ENCODE results near the gene PGPEP1.

Gene PGPEP1

DNA sequence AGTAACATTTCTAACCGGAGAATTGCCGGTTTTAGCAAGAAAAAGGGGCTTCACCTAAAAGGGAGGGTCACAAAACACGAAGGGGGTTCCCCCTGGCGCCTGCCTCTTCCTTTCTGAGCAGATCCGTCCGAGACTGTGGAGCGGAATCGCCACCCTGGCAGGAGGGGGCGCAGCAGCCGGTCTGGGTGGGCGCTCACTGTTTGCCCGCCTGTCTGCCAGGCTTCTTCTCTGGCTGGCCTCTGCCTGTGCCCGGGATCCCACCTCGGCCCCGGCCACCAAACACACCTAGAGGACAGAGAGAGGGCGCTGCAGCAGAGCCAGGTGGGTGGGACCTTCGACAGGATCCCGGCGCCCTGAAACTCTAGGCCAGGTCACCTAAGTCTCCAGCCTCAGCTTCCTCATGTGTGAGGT, 33.1 kb upstream of the PGPEP1 start:
- in situ Hi-C loops (cut with MboI; ENCODE audit: low sequenced_read_pairs, unreplicated experiment) = no loop called here
- DNase-seq (ENCODE audit: low spot score) = peak; percentile 63
- TF ChIP-seq, protein P1, sequence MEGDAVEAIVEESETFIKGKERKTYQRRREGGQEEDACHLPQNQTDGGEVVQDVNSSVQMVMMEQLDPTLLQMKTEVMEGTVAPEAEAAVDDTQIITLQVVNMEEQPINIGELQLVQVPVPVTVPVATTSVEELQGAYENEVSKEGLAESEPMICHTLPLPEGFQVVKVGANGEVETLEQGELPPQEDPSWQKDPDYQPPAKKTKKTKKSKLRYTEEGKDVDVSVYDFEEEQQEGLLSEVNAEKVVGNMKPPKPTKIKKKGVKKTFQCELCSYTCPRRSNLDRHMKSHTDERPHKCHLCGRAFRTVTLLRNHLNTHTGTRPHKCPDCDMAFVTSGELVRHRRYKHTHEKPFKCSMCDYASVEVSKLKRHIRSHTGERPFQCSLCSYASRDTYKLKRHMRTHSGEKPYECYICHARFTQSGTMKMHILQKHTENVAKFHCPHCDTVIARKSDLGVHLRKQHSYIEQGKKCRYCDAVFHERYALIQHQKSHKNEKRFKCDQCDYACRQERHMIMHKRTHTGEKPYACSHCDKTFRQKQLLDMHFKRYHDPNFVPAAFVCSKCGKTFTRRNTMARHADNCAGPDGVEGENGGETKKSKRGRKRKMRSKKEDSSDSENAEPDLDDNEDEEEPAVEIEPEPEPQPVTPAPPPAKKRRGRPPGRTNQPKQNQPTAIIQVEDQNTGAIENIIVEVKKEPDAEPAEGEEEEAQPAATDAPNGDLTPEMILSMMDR (IDR thresholded peaks at IDR 0.05; ENCODE audit: borderline replicate concordance, control extremely low read depth, extremely low read depth, insufficient read depth, missing control alignments) = peak; percentile 13

DNA sequence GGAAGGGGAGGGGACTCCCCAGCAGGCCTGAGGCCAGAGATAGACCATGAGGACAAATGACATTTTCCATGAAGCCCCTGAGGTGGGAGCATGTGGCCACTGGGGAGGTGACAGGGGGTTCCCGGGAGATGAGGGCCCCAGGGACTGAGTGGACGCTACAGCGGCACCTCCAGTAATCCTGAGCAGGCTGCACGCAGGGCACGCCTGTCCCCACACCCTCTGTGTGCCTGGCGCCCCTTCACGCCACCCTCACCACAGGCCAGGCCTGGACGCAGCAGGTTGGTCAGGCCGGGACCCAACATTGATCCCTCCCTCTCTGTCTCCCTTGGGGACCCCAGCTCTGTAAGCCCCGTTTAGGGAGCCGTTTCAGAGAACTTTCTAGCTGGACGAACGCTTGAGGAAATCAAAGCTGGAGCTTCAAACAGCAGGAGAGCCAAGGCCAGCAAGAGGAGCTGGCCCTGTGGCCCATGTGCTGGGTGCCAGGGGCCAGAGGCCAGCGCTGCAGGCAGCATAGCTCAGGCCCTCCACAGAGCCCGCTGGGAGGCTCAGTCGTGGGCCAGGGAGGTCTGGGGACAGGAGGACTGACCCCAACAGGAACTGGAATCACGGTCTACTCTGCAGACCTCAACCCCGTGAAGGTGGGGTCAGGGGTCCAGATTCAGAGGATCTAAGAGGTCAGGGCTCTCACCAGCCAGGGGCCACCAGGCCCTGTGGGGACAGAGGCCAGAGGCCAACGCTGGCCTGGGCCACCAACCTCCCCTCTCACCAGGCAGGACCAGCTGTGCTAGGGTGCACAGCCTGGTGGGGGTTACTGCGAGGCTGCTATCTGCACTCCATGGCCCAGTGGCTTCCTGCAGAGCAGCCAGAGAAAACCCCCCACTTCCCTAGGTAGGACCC, 32.1 kb upstream of the PGPEP1 start:
- TF ChIP-seq, protein P1 (IDR thresholded peaks at IDR 0.05; ENCODE audit: borderline replicate concordance, control extremely low read depth, extremely low read depth, insufficient read depth, missing control alignments) = no peak
- DNase-seq (ENCODE audit: low spot score) = peak; percentile 26
- in situ Hi-C loops (cut with MboI; ENCODE audit: low sequenced_read_pairs, unreplicated experiment) = no loop called here

DNA sequence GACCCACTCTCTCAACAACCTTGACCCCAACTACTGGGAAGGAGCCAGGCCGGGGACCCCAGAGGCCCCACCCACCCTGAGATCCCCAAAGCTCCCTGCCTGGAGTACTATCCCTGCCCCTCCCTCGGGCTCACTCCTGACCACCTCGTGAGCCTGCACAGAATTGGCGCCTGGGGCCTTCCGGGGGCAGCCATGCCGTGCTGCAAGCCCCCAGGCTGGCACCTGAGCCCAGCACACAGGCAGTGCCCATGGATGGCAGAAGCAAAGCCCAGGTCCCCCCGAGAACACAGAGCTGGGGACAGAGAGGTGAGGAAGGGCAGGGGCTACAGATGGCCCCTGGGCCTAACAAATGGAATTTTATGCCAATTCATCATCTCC, 31.5 kb upstream of the PGPEP1 start:
- in situ Hi-C loops (cut with MboI; ENCODE audit: low sequenced_read_pairs, unreplicated experiment) = no loop called here
- TF ChIP-seq, protein P1 (IDR thresholded peaks at IDR 0.05; ENCODE audit: borderline replicate concordance, control extremely low read depth, extremely low read depth, insufficient read depth, missing control alignments) = no peak
- DNase-seq (ENCODE audit: low spot score) = peak; percentile 12

DNA sequence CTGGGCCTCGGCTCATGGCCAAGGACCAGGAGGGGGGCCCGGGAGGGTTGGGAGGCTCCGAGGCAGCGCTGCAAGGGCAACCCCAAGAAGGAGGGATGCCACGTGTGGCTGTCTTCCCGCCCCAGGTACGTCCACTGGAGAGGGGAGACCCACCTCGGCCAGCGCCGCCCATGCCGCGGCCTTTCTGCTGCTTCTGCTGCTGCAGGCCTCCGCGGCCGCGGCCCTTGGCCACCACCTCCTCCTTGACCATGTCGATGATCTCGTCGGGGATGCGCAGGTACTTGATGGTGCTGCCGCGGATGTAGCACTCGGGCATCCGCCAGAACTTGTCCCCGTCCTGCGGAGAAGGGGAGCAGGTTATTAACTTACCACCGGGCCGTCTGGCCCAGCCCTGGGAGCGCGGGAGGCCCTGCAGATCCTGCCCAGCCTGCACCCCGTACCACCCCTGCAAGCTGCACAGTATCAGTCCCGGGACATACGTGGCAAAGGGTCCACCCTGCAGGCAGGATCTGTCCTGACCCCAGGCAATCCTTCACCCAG, 30.8 kb upstream of the PGPEP1 start:
- DNase-seq (ENCODE audit: low spot score) = peak; percentile 25
- TF ChIP-seq, protein P1 (IDR thresholded peaks at IDR 0.05; ENCODE audit: borderline replicate concordance, control extremely low read depth, extremely low read depth, insufficient read depth, missing control alignments) = no peak
- in situ Hi-C loops (cut with MboI; ENCODE audit: low sequenced_read_pairs, unreplicated experiment) = no loop called here

DNA sequence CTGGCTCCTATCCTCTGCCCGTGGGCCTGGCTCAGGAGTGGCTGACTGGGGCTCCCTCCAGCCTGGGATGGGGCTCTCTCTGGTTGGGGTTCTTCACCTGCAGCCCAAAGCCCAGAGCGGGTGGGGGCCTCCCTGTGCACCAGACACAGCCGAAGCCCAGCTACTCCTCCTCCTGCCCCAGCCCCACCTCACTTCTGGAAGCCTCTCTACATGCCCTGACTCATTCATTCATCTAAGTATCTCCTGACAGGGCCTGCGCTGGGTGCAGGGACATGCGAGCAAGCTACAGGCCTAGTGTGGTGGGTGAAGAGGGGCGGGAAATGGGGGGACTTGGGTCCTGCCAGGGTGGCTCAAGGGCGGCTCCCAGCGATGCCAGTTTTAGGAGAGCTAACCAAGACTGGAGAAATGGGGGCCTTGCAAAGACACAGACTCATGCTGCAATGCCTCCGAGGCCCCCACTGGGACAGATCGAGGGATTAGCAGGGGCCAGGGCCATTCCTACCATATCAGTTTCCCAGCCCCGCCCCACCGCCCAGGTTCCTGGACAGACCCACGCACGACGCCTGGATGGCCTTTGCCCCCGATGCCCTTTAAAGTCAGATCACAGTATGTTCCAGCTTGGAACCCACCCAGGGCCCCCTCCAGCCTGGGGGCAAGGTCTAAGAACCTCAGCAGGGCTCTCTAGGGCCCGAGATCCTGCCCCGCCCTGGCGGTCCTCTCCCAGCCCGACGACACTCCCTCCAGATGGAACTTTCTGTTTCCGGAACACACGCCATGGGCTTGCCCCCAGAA, 30.1 kb upstream of the PGPEP1 start:
- in situ Hi-C loops (cut with MboI; ENCODE audit: low sequenced_read_pairs, unreplicated experiment) = no loop called here
- TF ChIP-seq, protein P1 (IDR thresholded peaks at IDR 0.05; ENCODE audit: borderline replicate concordance, control extremely low read depth, extremely low read depth, insufficient read depth, missing control alignments) = no peak
- DNase-seq (ENCODE audit: low spot score) = peak; percentile 21

DNA sequence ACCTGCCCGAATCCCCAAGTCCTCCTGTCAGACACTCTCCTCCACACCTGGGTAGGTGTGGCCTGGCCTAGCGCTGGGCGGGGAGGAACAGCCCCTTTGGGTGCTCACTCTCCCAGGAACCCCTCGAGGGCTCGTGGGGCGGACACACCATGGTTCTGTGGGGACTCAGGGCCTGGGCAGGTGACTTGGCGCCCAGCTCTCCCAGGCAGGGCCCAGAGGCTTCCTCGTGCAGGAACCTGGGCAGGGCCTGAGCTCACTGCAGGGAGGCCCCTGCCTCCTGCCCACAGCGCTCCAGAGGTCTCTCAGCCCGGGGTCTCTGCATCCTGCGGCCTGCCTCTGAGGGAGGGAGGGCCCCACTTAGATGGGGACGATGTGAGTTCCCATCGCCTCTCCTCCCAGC, 29.4 kb upstream of the PGPEP1 start:
- TF ChIP-seq, protein P1 (IDR thresholded peaks at IDR 0.05; ENCODE audit: borderline replicate concordance, control extremely low read depth, extremely low read depth, insufficient read depth, missing control alignments) = no peak
- peak; percentile 19 for DNase-seq (ENCODE audit: low spot score)
- in situ Hi-C loops (cut with MboI; ENCODE audit: low sequenced_read_pairs, unreplicated experiment) = no loop called here

Measured in GM13976 (cell line).